HEK293 (cell line): ENCODE data around the gene FBRSL1.
A peak's percentile ranks its signal among the peaks of the same experiment; 100 is the strongest.

Source experiments
- CTCF ChIA-PET: fragments of 350-600 bp; formaldehyde crosslinking; extraction: SDS; loops from one replicate; lab custom pipeline; 2021; ENCODE audit warnings: antibody characterized with exemption; lab: Yijun Ruan, JAX
- POLR2A ChIA-PET: fragments of 300-600 bp; formaldehyde crosslinking; extraction: SDS; loops from one replicate; lab custom pipeline; 2020; ENCODE audit warnings: antibody characterized with exemption, inconsistent platforms; lab: Yijun Ruan, JAX
- H3K27ac ChIP-seq: fragments of 200-500 bp; sonication (Bioruptor generic); 2 replicates; pipeline ENCODE4 v1.5.1; 2014; ENCODE audit warnings: low read depth, low read length, control low read depth, inconsistent platforms; ENCODE audit errors: extremely low read depth
- H3K36me3 ChIP-seq, 2 experiments: fragments of 200-500 bp in 1 of 2; sonication (Bioruptor generic) in 1 of 2; 1 replicate in 1 of 2; 2 replicates in 1 of 2; pipeline ENCODE4 v1.5.1; 2014 to 2017; ENCODE audit warnings: inconsistent platforms in 2 of 2, low read length in 2 of 2; ENCODE audit not compliant: control insufficient read depth in 2 of 2, insufficient read depth in 1 of 2
- H3K4me1 ChIP-seq: fragments of 200-500 bp; sonication (Bioruptor generic); 2 replicates; pipeline ENCODE4 v1.5.1; 2014; ENCODE audit warnings: mild to moderate bottlenecking, low read length, inconsistent platforms; ENCODE audit not compliant: control insufficient read depth, insufficient read depth
- H3K4me3 ChIP-seq: 2 replicates; pipeline ENCODE4 v1.5.1; 2011; ENCODE audit warnings: low read depth, mild to moderate bottlenecking, control low read depth, low read length, moderate library complexity
- H3K9me3 ChIP-seq: fragments of 200-500 bp; sonication (Bioruptor generic); 2 replicates; pipeline ENCODE4 v1.5.1; 2014; ENCODE audit warnings: low read depth, low read length, inconsistent platforms; ENCODE audit not compliant: control insufficient read depth, insufficient read depth
- BCL11B ChIP-seq: fragments of 450-650 bp; formaldehyde crosslinking; IDR thresholded peaks from 2 replicates; pipeline ENCODE4 v1.5.1; 2016; ENCODE audit warnings: low read depth, missing biosample characterization, missing genetic modification characterization
- KLF17 ChIP-seq: fragments of 450-650 bp; formaldehyde crosslinking; IDR thresholded peaks from 2 replicates; pipeline ENCODE4 v1.5.1; 2016; ENCODE audit warnings: missing biosample characterization, missing genetic modification characterization
- PRDM1 ChIP-seq: fragments of 450-650 bp; formaldehyde crosslinking; IDR thresholded peaks from 2 replicates; pipeline ENCODE4; 2016; ENCODE audit warnings: missing biosample characterization, missing genetic modification characterization
- RBAK ChIP-seq: fragments of 450-650 bp; formaldehyde crosslinking; IDR thresholded peaks from 2 replicates; pipeline ENCODE4 v1.5.1; 2016; ENCODE audit warnings: missing biosample characterization, missing genetic modification characterization
- REST ChIP-seq: fragments of 450-650 bp; formaldehyde crosslinking; IDR thresholded peaks from 2 replicates; pipeline ENCODE4 v1.5.1; 2016; ENCODE audit warnings: missing biosample characterization, missing genetic modification characterization
- TCF7L2 ChIP-seq: IDR thresholded peaks from 2 replicates; pipeline ENCODE4 v1.6.1; 2011; ENCODE audit warnings: low read depth, mild to moderate bottlenecking, inconsistent platforms, low read length, moderate library complexity, borderline replicate concordance
- ZNF18 ChIP-seq: fragments of 450-650 bp; formaldehyde crosslinking; IDR thresholded peaks from 2 replicates; pipeline ENCODE4 v1.5.1; 2016; ENCODE audit warnings: missing biosample characterization, missing genetic modification characterization
- ZNF302 ChIP-seq: fragments of 450-650 bp; formaldehyde crosslinking; IDR thresholded peaks from 2 replicates; pipeline ENCODE4 v1.5.1; 2016; ENCODE audit warnings: missing biosample characterization, missing genetic modification characterization, low read depth
- ZNF335 ChIP-seq: fragments of 450-650 bp; formaldehyde crosslinking; conservative IDR thresholded peaks from 2 replicates; pipeline ENCODE4 v1.5.1; 2016; ENCODE audit warnings: missing biosample characterization, missing genetic modification characterization
- ZNF354C ChIP-seq: fragments of 450-650 bp; formaldehyde crosslinking; IDR thresholded peaks from 2 replicates; pipeline ENCODE4 v1.5.1; 2016; ENCODE audit warnings: missing biosample characterization, missing genetic modification characterization, low read depth, borderline replicate concordance
- ZNF394 ChIP-seq: fragments of 450-650 bp; formaldehyde crosslinking; IDR thresholded peaks from 2 replicates; pipeline ENCODE4 v1.5.1; 2016; ENCODE audit warnings: missing biosample characterization, missing genetic modification characterization, mild to moderate bottlenecking, moderate library complexity, borderline replicate concordance
- ZNF521 ChIP-seq: fragments of 450-650 bp; formaldehyde crosslinking; IDR thresholded peaks from 2 replicates; pipeline ENCODE4 v1.5.1; 2017; ENCODE audit warnings: missing biosample characterization, mild to moderate bottlenecking, missing genetic modification characterization
- ZNF621 ChIP-seq: fragments of 450-650 bp; formaldehyde crosslinking; IDR thresholded peaks from 2 replicates; pipeline ENCODE4 v1.5.1; 2017; ENCODE audit warnings: missing biosample characterization, missing genetic modification characterization
- ZNF76 ChIP-seq: fragments of 450-650 bp; formaldehyde crosslinking; IDR thresholded peaks from 2 replicates; pipeline ENCODE4; 2016; ENCODE audit warnings: low read depth, missing biosample characterization, missing genetic modification characterization, borderline replicate concordance
- ZNF776 ChIP-seq: fragments of 450-650 bp; formaldehyde crosslinking; IDR thresholded peaks from 2 replicates; pipeline ENCODE4 v1.5.0; 2017; ENCODE audit warnings: missing biosample characterization, missing genetic modification characterization, borderline replicate concordance
- ZSCAN4 ChIP-seq: fragments of 450-650 bp; formaldehyde crosslinking; IDR thresholded peaks from 2 replicates; pipeline ENCODE4 v1.5.1; 2017; ENCODE audit warnings: missing biosample characterization, missing genetic modification characterization
- TF ChIP-seq, protein P1 (sequence below): fragments of 450-650 bp; formaldehyde crosslinking; IDR thresholded peaks from 2 replicates; pipeline ENCODE4 v1.5.1; 2016; ENCODE audit warnings: missing biosample characterization, missing genetic modification characterization
- TF ChIP-seq, protein P2 (sequence below): fragments of 450-650 bp; formaldehyde crosslinking; IDR thresholded peaks from 2 replicates; pipeline ENCODE4 v1.5.1; 2016; ENCODE audit warnings: missing biosample characterization, missing genetic modification characterization
- TF ChIP-seq, protein P3 (sequence below): fragments of 450-650 bp; formaldehyde crosslinking; optimal IDR thresholded peaks from 2 replicates; pipeline ENCODE3; 2016; ENCODE audit warnings: missing biosample characterization, mild to moderate bottlenecking, missing genetic modification characterization
- TF ChIP-seq, protein P4 (sequence below): fragments of 450-650 bp; formaldehyde crosslinking; IDR thresholded peaks from 2 replicates; pipeline ENCODE4 v1.5.1; 2016; ENCODE audit warnings: missing biosample characterization, missing genetic modification characterization

FBRSL1 gene

DNA sequence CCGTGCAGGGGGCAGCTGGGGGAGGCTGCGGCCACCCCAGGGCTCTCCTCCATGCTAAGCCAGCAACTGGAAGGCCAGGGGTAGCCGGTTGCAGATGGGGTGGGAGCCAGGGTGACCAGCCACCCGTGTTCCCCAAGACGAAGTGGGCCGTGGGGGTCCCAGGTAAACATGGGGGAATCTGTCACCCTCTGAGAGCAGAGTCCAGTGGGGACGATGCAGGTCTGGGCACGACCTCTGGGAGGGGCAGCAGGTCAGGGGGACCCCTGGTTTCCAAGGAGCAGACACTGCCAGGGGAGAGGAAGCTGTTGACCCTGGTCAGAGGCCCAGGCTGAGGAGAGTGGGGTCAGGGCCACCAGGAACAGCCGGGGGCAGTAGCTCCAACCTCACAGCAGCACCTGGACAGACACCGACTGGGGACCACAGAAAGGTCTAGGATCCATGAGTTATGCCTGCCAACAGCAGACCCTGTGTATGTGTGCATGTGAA lies 35.0 kb upstream of the FBRSL1 start:
- H3K4me1 ChIP-seq, result no peaks in the 10 kb centered on the region
- TF ChIP-seq ZNF302 (tag by site-specific recombination), result no peak
- TF ChIP-seq ZNF335 (tag by site-specific recombination), result no peak
- no peak for TF ChIP-seq PRDM1 (tag by site-specific recombination)
- TF ChIP-seq, protein P1, sequence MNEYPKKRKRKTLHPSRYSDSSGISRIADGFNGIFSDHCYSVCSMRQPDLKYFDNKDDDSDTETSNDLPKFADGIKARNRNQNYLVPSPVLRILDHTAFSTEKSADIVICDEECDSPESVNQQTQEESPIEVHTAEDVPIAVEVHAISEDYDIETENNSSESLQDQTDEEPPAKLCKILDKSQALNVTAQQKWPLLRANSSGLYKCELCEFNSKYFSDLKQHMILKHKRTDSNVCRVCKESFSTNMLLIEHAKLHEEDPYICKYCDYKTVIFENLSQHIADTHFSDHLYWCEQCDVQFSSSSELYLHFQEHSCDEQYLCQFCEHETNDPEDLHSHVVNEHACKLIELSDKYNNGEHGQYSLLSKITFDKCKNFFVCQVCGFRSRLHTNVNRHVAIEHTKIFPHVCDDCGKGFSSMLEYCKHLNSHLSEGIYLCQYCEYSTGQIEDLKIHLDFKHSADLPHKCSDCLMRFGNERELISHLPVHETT, result no peak
- TF ChIP-seq, protein P2, sequence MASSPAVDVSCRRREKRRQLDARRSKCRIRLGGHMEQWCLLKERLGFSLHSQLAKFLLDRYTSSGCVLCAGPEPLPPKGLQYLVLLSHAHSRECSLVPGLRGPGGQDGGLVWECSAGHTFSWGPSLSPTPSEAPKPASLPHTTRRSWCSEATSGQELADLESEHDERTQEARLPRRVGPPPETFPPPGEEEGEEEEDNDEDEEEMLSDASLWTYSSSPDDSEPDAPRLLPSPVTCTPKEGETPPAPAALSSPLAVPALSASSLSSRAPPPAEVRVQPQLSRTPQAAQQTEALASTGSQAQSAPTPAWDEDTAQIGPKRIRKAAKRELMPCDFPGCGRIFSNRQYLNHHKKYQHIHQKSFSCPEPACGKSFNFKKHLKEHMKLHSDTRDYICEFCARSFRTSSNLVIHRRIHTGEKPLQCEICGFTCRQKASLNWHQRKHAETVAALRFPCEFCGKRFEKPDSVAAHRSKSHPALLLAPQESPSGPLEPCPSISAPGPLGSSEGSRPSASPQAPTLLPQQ (tag by site-specific recombination), result no peak
- no peak for TF ChIP-seq ZNF621 (tag by site-specific recombination)
- no peak for TF ChIP-seq ZNF521 (tag by site-specific recombination)
- TF ChIP-seq ZNF394 (tag by site-specific recombination), result no peak
- no peak for TF ChIP-seq ZNF76 (tag by site-specific recombination)
- no peak for TF ChIP-seq ZNF354C
- no peak for TF ChIP-seq BCL11B (tag by site-specific recombination)
- no peak for TF ChIP-seq ZNF18 (tag by site-specific recombination)
- no peak for TF ChIP-seq TCF7L2
- no peak for TF ChIP-seq KLF17 (tag by site-specific recombination)
- TF ChIP-seq RBAK (tag by site-specific recombination), result no peak
- TF ChIP-seq, all 188 proteins: peak for 0
- POLR2A ChIA-PET, result no interaction called here
- Histone ChIP-seq H3K36me3 (no peaks in the 10 kb centered on the region), H3K9me3 (no peaks in the 10 kb centered on the region), H3K27ac (no peak overlapping the region), H3K4me3 (no peak overlapping the region)
- CTCF ChIA-PET, result no interaction called here

- H3K36me3 ChIP-seq, result no peaks in the 10 kb centered on the region
- no peak overlapping the region for H3K27ac ChIP-seq
- ChIA-PET POLR2A (no interaction called here), CTCF (no interaction called here)
- H3K9me3 ChIP-seq, result no peaks in the 10 kb centered on the region
- H3K4me1 ChIP-seq, result no peaks in the 10 kb centered on the region
- no peak overlapping the region for H3K4me3 ChIP-seq
- TF ChIP-seq ZSCAN4 (tag by site-specific recombination), result peak; percentile 95
- no peak for TF ChIP-seq REST (tag by site-specific recombination)
- TF ChIP-seq, protein P3, sequence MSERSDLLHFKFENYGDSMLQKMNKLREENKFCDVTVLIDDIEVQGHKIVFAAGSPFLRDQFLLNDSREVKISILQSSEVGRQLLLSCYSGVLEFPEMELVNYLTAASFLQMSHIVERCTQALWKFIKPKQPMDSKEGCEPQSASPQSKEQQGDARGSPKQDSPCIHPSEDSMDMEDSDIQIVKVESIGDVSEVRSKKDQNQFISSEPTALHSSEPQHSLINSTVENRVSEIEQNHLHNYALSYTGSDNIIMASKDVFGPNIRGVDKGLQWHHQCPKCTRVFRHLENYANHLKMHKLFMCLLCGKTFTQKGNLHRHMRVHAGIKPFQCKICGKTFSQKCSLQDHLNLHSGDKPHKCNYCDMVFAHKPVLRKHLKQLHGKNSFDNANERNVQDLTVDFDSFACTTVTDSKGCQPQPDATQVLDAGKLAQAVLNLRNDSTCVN, result peak; percentile 16
- no peak for TF ChIP-seq ZNF776
- TF ChIP-seq, protein P4, sequence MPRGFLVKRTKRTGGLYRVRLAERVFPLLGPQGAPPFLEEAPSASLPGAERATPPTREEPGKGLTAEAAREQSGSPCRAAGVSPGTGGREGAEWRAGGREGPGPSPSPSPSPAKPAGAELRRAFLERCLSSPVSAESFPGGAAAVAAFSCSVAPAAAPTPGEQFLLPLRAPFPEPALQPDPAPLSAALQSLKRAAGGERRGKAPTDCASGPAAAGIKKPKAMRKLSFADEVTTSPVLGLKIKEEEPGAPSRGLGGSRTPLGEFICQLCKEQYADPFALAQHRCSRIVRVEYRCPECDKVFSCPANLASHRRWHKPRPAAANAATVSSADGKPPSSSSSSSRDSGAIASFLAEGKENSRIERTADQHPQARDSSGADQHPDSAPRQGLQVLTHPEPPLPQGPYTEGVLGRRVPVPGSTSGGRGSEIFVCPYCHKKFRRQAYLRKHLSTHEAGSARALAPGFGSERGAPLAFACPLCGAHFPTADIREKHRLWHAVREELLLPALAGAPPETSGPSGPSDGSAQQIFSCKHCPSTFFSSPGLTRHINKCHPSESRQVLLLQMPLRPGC (tag by site-specific recombination), result 0 out of 2 replicates have a peak, but pooled peaks have one; percentile 23
These were observed 34.4 kb upstream of the FBRSL1 start for GRCh38 chr12:132455565-132455964.
